ENCODE data around the gene MYO3B. TPM values are rescaled to one million over a fixed set of nuclear protein-coding genes. Genes with fewer than 3 reads are reported as not detected.

MYO3B gene
- total RNA-seq, 1 experiment from 2014 or later, result 0.52 TPM

GRCh38 chr2:170411660-170412059 lies 233.7 kb downstream of the MYO3B start:
- H3K27me3 ChIP-seq (replicated peaks; ENCODE audit: insufficient read depth, low read depth, low read length, poor library complexity), result peaks cover 49% of the 10 kb centered on the region
- ChIA-PET POLR2A (ENCODE audit: low non-redundant PET) (no interaction called here), CTCF (interaction anchor here (0.8 kb wide), 1 partner anchor 20 kb away, joined by 3 read pairs; no protein-coding TSS in a partner anchor)
- no peaks in the 10 kb centered on the region for H3K36me3 ChIP-seq (ENCODE audit: insufficient read depth, low read length, poor library complexity, severe bottlenecking)
- intact Hi-C loops (cut with micrococcal nuclease; ENCODE audit: unreplicated experiment), result no loop called here
- no peak for DNase-seq (ENCODE audit: low spot score)
- H3K9me3 ChIP-seq (ENCODE audit: low read depth, low read length, poor library complexity, severe bottlenecking), result no peaks in the 10 kb centered on the region
- H3K27ac ChIP-seq (ENCODE audit: low read depth, low read length, poor library complexity, severe bottlenecking), result no peak overlapping the region
- BruUV-seq (replicated peaks), result no TSS peak
- no peak overlapping the region for H3K4me3 ChIP-seq (ENCODE audit: low read depth, low read length, poor library complexity, severe bottlenecking)
- H3K4me1 ChIP-seq (ENCODE audit: insufficient read depth, low read length, poor library complexity, severe bottlenecking), result no peaks in the 10 kb centered on the region
- TF ChIP-seq CTCF (conservative IDR thresholded peaks at IDR 0.05; ENCODE audit: low read depth, low read length) (no peak), EZH2 (IDR thresholded peaks at IDR 0.05; ENCODE audit: borderline replicate concordance, low read depth, low read length, poor library complexity, severe bottlenecking) (no peak)

GRCh38 chr2:170420961-170421687 lies 243.2 kb downstream of the MYO3B start:
- ChIA-PET POLR2A (ENCODE audit: low non-redundant PET) (no interaction called here), CTCF (no interaction called here)
- Histone ChIP-seq H3K27me3 (replicated peaks; ENCODE audit: insufficient read depth, low read depth, low read length, poor library complexity) (peaks cover 3% of the 10 kb centered on the region), H3K27ac (ENCODE audit: low read depth, low read length, poor library complexity, severe bottlenecking) (no peak overlapping the region), H3K4me1 (ENCODE audit: insufficient read depth, low read length, poor library complexity, severe bottlenecking) (no peaks in the 10 kb centered on the region), H3K4me3 (ENCODE audit: low read depth, low read length, poor library complexity, severe bottlenecking) (no peak overlapping the region), H3K9me3 (ENCODE audit: low read depth, low read length, poor library complexity, severe bottlenecking) (no peaks in the 10 kb centered on the region), H3K36me3 (ENCODE audit: insufficient read depth, low read length, poor library complexity, severe bottlenecking) (no peaks in the 10 kb centered on the region)
- no TSS peak for BruUV-seq (replicated peaks)
- intact Hi-C loops (cut with micrococcal nuclease; ENCODE audit: unreplicated experiment), result no loop called here
- DNase-seq (ENCODE audit: low spot score), result no peak
- TF ChIP-seq CTCF (conservative IDR thresholded peaks at IDR 0.05; ENCODE audit: low read depth, low read length) (no peak), EZH2 (IDR thresholded peaks at IDR 0.05; ENCODE audit: borderline replicate concordance, low read depth, low read length, poor library complexity, severe bottlenecking) (no peak)

GRCh38 chr2:170423919-170424318 lies 246.0 kb downstream of the MYO3B start:
- Histone ChIP-seq H3K9me3 (ENCODE audit: low read depth, low read length, poor library complexity, severe bottlenecking) (no peaks in the 10 kb centered on the region), H3K4me1 (ENCODE audit: insufficient read depth, low read length, poor library complexity, severe bottlenecking) (no peaks in the 10 kb centered on the region), H3K27ac (ENCODE audit: low read depth, low read length, poor library complexity, severe bottlenecking) (no peak overlapping the region), H3K4me3 (ENCODE audit: low read depth, low read length, poor library complexity, severe bottlenecking) (no peak overlapping the region), H3K36me3 (ENCODE audit: insufficient read depth, low read length, poor library complexity, severe bottlenecking) (no peaks in the 10 kb centered on the region), H3K27me3 (replicated peaks; ENCODE audit: insufficient read depth, low read depth, low read length, poor library complexity) (no peaks in the 10 kb centered on the region)
- TF ChIP-seq CTCF (conservative IDR thresholded peaks at IDR 0.05; ENCODE audit: low read depth, low read length) (no peak), EZH2 (IDR thresholded peaks at IDR 0.05; ENCODE audit: borderline replicate concordance, low read depth, low read length, poor library complexity, severe bottlenecking) (no peak)
- DNase-seq (ENCODE audit: low spot score), result no peak
- BruUV-seq (replicated peaks), result no TSS peak
- intact Hi-C loops (cut with micrococcal nuclease; ENCODE audit: unreplicated experiment), result no loop called here
- CTCF ChIA-PET, result interaction anchor here (0.6 kb wide), 1 partner anchor 1095 kb away, joined by 3 read pairs; no protein-coding TSS in a partner anchor
- POLR2A ChIA-PET (ENCODE audit: low non-redundant PET), result no interaction called here
